ENCODE results near the gene MYBBP1A. TPM values are rescaled to one million over a fixed set of nuclear protein-coding genes. Genes with fewer than 3 reads are reported as not detected.

Gene MYBBP1A
- total and polyA plus RNA-seq, 2 donors (not counting 1 experiment from before 2014, with no cell fraction given) = 72.4 to 74.4 TPM

DNA sequence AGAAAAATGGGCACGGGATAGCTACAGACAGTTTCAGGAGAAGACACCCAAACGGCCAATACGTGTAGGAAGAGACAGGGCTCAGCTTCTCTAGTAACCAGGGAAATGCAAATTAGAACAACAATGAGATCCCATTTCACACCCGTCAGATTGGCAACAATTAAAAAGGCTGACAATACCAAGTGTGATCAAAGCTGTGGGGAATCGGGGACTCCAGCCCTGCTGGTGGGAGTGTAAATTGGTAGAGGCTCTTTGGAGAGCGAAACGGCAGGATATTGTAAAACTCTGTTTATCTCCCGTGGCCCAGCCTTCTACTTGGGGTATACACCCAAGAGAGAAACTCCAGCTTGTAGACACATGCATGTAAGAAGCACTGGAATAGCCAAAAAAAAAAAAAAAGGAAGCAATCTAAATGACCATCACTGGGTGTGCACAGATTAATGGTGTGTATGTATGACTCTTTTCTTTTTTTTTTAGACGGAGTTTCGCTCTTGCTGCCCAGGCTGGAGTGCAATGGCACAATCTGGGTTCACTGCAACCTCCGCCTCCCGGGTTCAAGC, 27.5 kb downstream of the MYBBP1A start:
- DNase-seq (no peak), ATAC-seq (ENCODE audit: low read depth) (no peak)
- H3K9me3 ChIP-seq (ENCODE audit: control extremely low read depth in 1 of 3, control insufficient read depth in 2 of 3, insufficient read depth in 1 of 3, low read length in 2 of 3) = no peaks in the 10 kb centered on the region
- H3K27me3 Mint-ChIP-seq = peaks cover 15% of the 10 kb centered on the region
- peaks cover 0 to 16% of the 10 kb centered on the region in 2 donors for H3K4me1 ChIP-seq (ENCODE audit: control insufficient read depth in 2 of 2, insufficient read depth in 2 of 2, low read length in 2 of 2)
- no peak overlapping the region for H3K27ac ChIP-seq (ENCODE audit: low read length in 2 of 2)
- H3K36me3 ChIP-seq (replicated peaks in 1 of 2; ENCODE audit: control extremely low read depth in 1 of 2, control insufficient read depth in 1 of 2, extremely low read depth in 1 of 2, insufficient read depth in 2 of 2, low read length in 1 of 2) = no peaks in the 10 kb centered on the region
- no peak overlapping the region for H3K27ac Mint-ChIP-seq
- CTCF ChIA-PET = interaction anchor here (0.7 kb wide), 1 partner anchor 70 kb away, joined by 4 read pairs; no protein-coding TSS in a partner anchor
- POLR2A ChIA-PET = no interaction called here
- no peak overlapping the region for H3K9ac ChIP-seq (ENCODE audit: low read length)
- H3K9me3 Mint-ChIP-seq (ENCODE audit: insufficient read depth) = no peaks in the 10 kb centered on the region
- H3K4me3 ChIP-seq (ENCODE audit: control extremely low read depth in 1 of 5, extremely low read depth in 1 of 5, insufficient read depth in 1 of 5, low read depth in 2 of 5, low read length in 4 of 5) = no peak overlapping the region
- H3K4me3 Mint-ChIP-seq = no peak overlapping the region
- TF ChIP-seq CTCF (IDR thresholded peaks at IDR 0.05) = no peak
- TF ChIP-seq EZH2 (IDR thresholded peaks at IDR 0.05; ENCODE audit: borderline replicate concordance, insufficient read depth, low read depth, low read length, poor library complexity, severe bottlenecking) = no peak
- no peak overlapping the region for H2AFZ ChIP-seq (ENCODE audit: insufficient read depth, low read depth, low read length, poor library complexity, severe bottlenecking)
- no peaks in the 10 kb centered on the region for H3K4me1 Mint-ChIP-seq
- no peaks in the 10 kb centered on the region for H4K20me1 ChIP-seq (ENCODE audit: control insufficient read depth, insufficient read depth, low read length, poor library complexity, severe bottlenecking)
- 89% methylated on average over 3 of the region's 12 CpGs for WGBS (ENCODE audit: insufficient coverage)
- no peaks in the 10 kb centered on the region for H3K79me2 ChIP-seq (ENCODE audit: control insufficient read depth, insufficient read depth, low read length)
- no peak overlapping the region for H3K4me2 ChIP-seq (replicated peaks; ENCODE audit: low read depth, low read length, poor library complexity, severe bottlenecking)
- intact Hi-C loops (cut with micrococcal nuclease) = no loop called here
- H3K27me3 ChIP-seq (replicated peaks in 1 of 4; ENCODE audit: control extremely low read depth in 1 of 4, control insufficient read depth in 3 of 4, insufficient read depth in 4 of 4, low read length in 3 of 4) = peaks cover 0 to 2% (median 0%) of the 10 kb centered on the region in 4 experiments

DNA sequence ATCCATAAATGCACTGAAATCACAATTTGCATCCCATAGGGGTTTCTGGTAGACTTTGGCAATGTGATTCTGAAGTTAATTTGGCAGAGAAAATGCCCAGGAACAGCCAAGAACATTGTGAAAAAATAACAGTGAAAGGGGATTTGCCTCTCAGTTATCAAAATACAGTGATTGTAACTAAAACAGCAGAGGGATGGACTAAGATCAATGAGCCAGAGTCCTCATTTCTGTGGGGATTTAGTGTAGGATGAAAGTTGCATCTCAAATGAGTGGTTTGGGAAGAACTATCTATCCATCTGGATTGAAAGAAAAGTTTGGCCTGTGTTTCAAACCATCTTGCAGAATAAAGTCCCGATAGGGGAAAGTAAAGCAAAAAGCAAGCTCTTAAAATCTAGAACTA, 28.1 kb downstream of the MYBBP1A start:
- Mint-ChIP-seq H3K9me3 (ENCODE audit: insufficient read depth) (no peaks in the 10 kb centered on the region), H3K4me1 (no peaks in the 10 kb centered on the region), H3K27me3 (peaks cover 12% of the 10 kb centered on the region), H3K4me3 (no peak overlapping the region), H3K27ac (no peak overlapping the region)
- ATAC-seq (ENCODE audit: low read depth) = no peak
- 100% methylated on average over 1 of the region's 1 CpG for WGBS (ENCODE audit: insufficient coverage)
- no peaks in the 10 kb centered on the region for H3K79me2 ChIP-seq (ENCODE audit: control insufficient read depth, insufficient read depth, low read length)
- H3K4me3 ChIP-seq (ENCODE audit: control extremely low read depth in 1 of 5, extremely low read depth in 1 of 5, insufficient read depth in 1 of 5, low read depth in 2 of 5, low read length in 4 of 5) = no peak overlapping the region
- peaks cover 0 to 16% of the 10 kb centered on the region in 2 donors for H3K4me1 ChIP-seq (ENCODE audit: control insufficient read depth in 2 of 2, insufficient read depth in 2 of 2, low read length in 2 of 2)
- ChIA-PET POLR2A (no interaction called here), CTCF (interaction anchor here (0.7 kb wide), 1 partner anchor 70 kb away, joined by 4 read pairs; no protein-coding TSS in a partner anchor)
- no peak overlapping the region for H3K9ac ChIP-seq (ENCODE audit: low read length)
- H3K27me3 ChIP-seq (replicated peaks in 1 of 4; ENCODE audit: control extremely low read depth in 1 of 4, control insufficient read depth in 3 of 4, insufficient read depth in 4 of 4, low read length in 3 of 4) = peaks cover 0 to 2% (median 0%) of the 10 kb centered on the region in 4 experiments
- H3K36me3 ChIP-seq (replicated peaks in 1 of 2; ENCODE audit: control extremely low read depth in 1 of 2, control insufficient read depth in 1 of 2, extremely low read depth in 1 of 2, insufficient read depth in 2 of 2, low read length in 1 of 2) = no peaks in the 10 kb centered on the region
- H4K20me1 ChIP-seq (ENCODE audit: control insufficient read depth, insufficient read depth, low read length, poor library complexity, severe bottlenecking) = no peaks in the 10 kb centered on the region
- no peak overlapping the region for H3K27ac ChIP-seq (ENCODE audit: low read length in 2 of 2)
- no peak overlapping the region for H3K4me2 ChIP-seq (replicated peaks; ENCODE audit: low read depth, low read length, poor library complexity, severe bottlenecking)
- intact Hi-C loops (cut with micrococcal nuclease) = no loop called here
- TF ChIP-seq EZH2 (IDR thresholded peaks at IDR 0.05; ENCODE audit: borderline replicate concordance, insufficient read depth, low read depth, low read length, poor library complexity, severe bottlenecking) = no peak
- no peak for TF ChIP-seq CTCF (IDR thresholded peaks at IDR 0.05)
- no peak overlapping the region for H2AFZ ChIP-seq (ENCODE audit: insufficient read depth, low read depth, low read length, poor library complexity, severe bottlenecking)
- H3K9me3 ChIP-seq (ENCODE audit: control extremely low read depth in 1 of 3, control insufficient read depth in 2 of 3, insufficient read depth in 1 of 3, low read length in 2 of 3) = no peaks in the 10 kb centered on the region
- DNase-seq = no peak

Measured in B cell (primary cell).